ENCODE results near the gene NME7.

NME7 gene

GRCh38 chr1:169308313-169309039 lies 59.1 kb downstream of the NME7 start:
- Histone ChIP-seq H3K27ac (no peak overlapping the region), H3K27me3 (no peaks in the 10 kb centered on the region), H3K4me3 (no peak overlapping the region), H3K36me3 (peaks cover 11 to 28% (median 13%) of the 10 kb centered on the region in 3 donors), H3K4me1 (no peaks in the 10 kb centered on the region), H3K9me3 (no peaks in the 10 kb centered on the region)
- no peak for TF ChIP-seq CTCF (IDR thresholded peaks at IDR 0.05)
- intact Hi-C loops (cut with DNase I; ENCODE audit: low total_unique reads), result no loop called here
- no peak for DNase-seq

- no peak for DNase-seq
- no peak for TF ChIP-seq CTCF (IDR thresholded peaks at IDR 0.05)
- Histone ChIP-seq H3K27me3 (no peaks in the 10 kb centered on the region), H3K36me3 (peaks cover 11 to 32% (median 13%) of the 10 kb centered on the region in 3 donors), H3K9me3 (no peaks in the 10 kb centered on the region), H3K4me1 (no peaks in the 10 kb centered on the region), H3K4me3 (no peak overlapping the region), H3K27ac (no peak overlapping the region)
- intact Hi-C loops (cut with DNase I; ENCODE audit: low total_unique reads), result no loop called here
These were observed 60.4 kb downstream of the NME7 start for GRCh38 chr1:169307176-169307575.

- DNase-seq, result no peak
- peaks cover 11 to 38% (median 13%) of the 10 kb centered on the region in 3 donors for H3K36me3 ChIP-seq
- intact Hi-C loops (cut with DNase I; ENCODE audit: low total_unique reads), result no loop called here
- H3K4me1 ChIP-seq, result peaks cover 0 to 1% (median 0%) of the 10 kb centered on the region in 4 donors
- no peaks in the 10 kb centered on the region for H3K27me3 ChIP-seq
- H3K27ac ChIP-seq, result no peak overlapping the region
- TF ChIP-seq CTCF (IDR thresholded peaks at IDR 0.05), result no peak
- H3K9me3 ChIP-seq, result no peaks in the 10 kb centered on the region
- no peak overlapping the region for H3K4me3 ChIP-seq
These were observed 61.6 kb downstream of the NME7 start for GRCh38 chr1:169305948-169306347.

- Histone ChIP-seq H3K4me1 (peaks cover 0 to 6% (median 0%) of the 10 kb centered on the region in 4 donors), H3K27me3 (no peaks in the 10 kb centered on the region), H3K9me3 (no peaks in the 10 kb centered on the region), H3K4me3 (no peak overlapping the region), H3K27ac (no peak overlapping the region), H3K36me3 (peaks cover 11 to 38% (median 13%) of the 10 kb centered on the region in 3 donors)
- intact Hi-C loops (cut with DNase I; ENCODE audit: low total_unique reads), result no loop called here
- DNase-seq, result no peak
- TF ChIP-seq CTCF (IDR thresholded peaks at IDR 0.05), result no peak
These were observed 62.2 kb downstream of the NME7 start for GRCh38 chr1:169305356-169305755.

GRCh38 chr1:169300854-169301253 lies 66.7 kb downstream of the NME7 start:
- Histone ChIP-seq H3K36me3 (peaks cover 5 to 18% (median 6%) of the 10 kb centered on the region in 3 donors), H3K4me3 (no peak overlapping the region), H3K27ac (no peak overlapping the region), H3K4me1 (peaks cover 0 to 6% (median 0%) of the 10 kb centered on the region in 4 donors), H3K9me3 (no peaks in the 10 kb centered on the region), H3K27me3 (no peaks in the 10 kb centered on the region)
- no peak for TF ChIP-seq CTCF (IDR thresholded peaks at IDR 0.05)
- intact Hi-C loops (cut with DNase I; ENCODE audit: low total_unique reads), result no loop called here
- no peak for DNase-seq
